Measurements from ENCODE around the gene ACOT4.

The ACOT4 gene

GRCh38 chr14:73606271-73606670, 14.6 kb downstream of the ACOT4 start:
- H3K36me3 ChIP-seq (ENCODE audit: insufficient read depth, low read length): no peaks in the 10 kb centered on the region
- H3K4me1 ChIP-seq (ENCODE audit: insufficient read depth, low read length): no peaks in the 10 kb centered on the region
- H3K9ac ChIP-seq (ENCODE audit: low read depth, low read length): no peak overlapping the region
- 0 out of 2 replicates have a peak, but pooled peaks cover 2% of the 10 kb centered on the region for H3K9me3 ChIP-seq (ENCODE audit: control insufficient read depth, insufficient read depth, low read length)

GRCh38 chr14:73607241-73607640, 15.6 kb downstream of the ACOT4 start:
- no peaks in the 10 kb centered on the region for H3K36me3 ChIP-seq (ENCODE audit: insufficient read depth, low read length)
- H3K9ac ChIP-seq (ENCODE audit: low read depth, low read length): no peak overlapping the region
- 0 out of 2 replicates have a peak, but pooled peaks cover 2% of the 10 kb centered on the region for H3K9me3 ChIP-seq (ENCODE audit: control insufficient read depth, insufficient read depth, low read length)
- no peaks in the 10 kb centered on the region for H3K4me1 ChIP-seq (ENCODE audit: insufficient read depth, low read length)

DNA sequence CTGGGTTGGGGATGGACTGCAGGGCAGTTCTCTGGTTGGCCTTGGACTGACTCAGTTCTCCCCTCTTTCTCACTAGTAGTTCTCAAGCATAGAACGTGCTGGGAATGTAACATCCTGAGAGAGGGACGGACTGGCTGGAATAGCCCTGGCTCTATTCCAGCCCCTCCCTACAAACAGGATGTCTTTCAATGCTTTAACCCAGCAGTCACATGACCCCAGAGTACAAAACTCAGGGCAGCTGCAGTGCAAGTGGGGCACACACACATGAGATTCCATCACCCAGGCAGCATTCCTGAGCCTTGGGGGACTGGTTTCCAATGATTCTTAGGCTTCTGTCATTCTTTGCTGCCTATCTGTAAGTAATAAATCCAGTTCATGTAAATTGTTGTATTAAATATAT, 19.0 kb downstream of the ACOT4 start:
- no peaks in the 10 kb centered on the region for H3K4me1 ChIP-seq (ENCODE audit: insufficient read depth, low read length)

GRCh38 chr14:73612339-73613045, 20.8 kb downstream of the ACOT4 start, which contains the start of gene ACOT6:
ACOT6 (plus strand) TSS chr14:73612517; CDS start chr14:73612572, 55 bp downstream.
- Histone ChIP-seq H3K9me3 (ENCODE audit: control insufficient read depth, insufficient read depth, low read length) (no peaks in the 10 kb centered on the region), H3K9ac (ENCODE audit: low read depth, low read length) (peak within 1 kb of the TSS; percentile 87), H3K4me1 (ENCODE audit: insufficient read depth, low read length) (no peaks in the 10 kb centered on the region), H3K36me3 (ENCODE audit: insufficient read depth, low read length) (no peaks in the 10 kb centered on the region)

More for the DNA sequence above, 19.0 kb downstream of the ACOT4 start:
- Histone ChIP-seq H3K36me3 (ENCODE audit: insufficient read depth, low read length) (no peaks in the 10 kb centered on the region), H3K9me3 (ENCODE audit: control insufficient read depth, insufficient read depth, low read length) (0 out of 2 replicates have a peak, but pooled peaks cover 2% of the 10 kb centered on the region), H3K9ac (ENCODE audit: low read depth, low read length) (no peak overlapping the region)

DNA sequence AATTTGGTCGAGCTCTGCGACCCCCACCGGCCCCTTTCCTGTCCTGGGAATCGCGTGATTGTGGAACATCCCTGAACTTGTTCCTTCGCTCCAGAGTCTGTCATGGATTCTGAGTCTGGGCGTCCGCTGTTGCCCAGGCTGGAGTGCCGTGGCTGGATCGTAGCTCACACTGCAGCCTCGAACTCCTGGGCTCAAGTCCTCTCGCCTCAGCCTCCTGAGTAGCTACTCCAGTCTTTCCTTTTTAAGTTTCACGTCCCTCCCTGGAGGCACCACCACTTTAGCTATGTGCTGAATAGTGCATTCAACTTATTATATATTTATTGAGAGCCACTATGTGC, 21.3 kb downstream of the ACOT4 start:
- H3K9me3 ChIP-seq (ENCODE audit: control insufficient read depth, insufficient read depth, low read length): no peaks in the 10 kb centered on the region
- no peaks in the 10 kb centered on the region for H3K4me1 ChIP-seq (ENCODE audit: insufficient read depth, low read length)
- peak overlapping the region; percentile 87 for H3K9ac ChIP-seq (ENCODE audit: low read depth, low read length)
- no peaks in the 10 kb centered on the region for H3K36me3 ChIP-seq (ENCODE audit: insufficient read depth, low read length)

DNA sequence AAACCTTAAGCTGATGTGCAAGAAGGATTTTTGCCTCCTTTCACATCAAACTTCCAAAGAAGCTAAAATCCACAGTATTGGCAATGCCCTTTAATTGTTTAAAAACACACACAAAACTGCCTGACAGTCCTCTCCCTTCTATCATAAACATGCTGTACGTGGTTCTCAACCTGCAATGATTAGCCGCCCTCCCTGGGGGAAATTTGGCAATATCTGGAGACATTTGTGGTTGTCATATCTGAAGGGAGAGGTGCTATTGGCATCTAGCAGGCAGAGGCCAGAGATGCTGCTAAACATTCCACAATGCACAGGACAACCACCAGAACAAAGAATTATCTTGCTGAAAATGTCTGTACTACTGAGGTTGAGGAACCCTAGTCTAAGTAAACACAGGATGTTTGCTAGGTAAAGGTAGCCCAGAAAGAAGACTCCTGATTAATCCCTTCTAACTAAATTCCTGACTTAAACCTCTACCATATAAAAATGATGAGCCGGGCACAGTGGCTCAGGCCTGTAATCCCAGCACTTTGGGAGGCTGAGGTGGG, 21.8 kb downstream of the ACOT4 start:
- Histone ChIP-seq H3K9me3 (ENCODE audit: control insufficient read depth, insufficient read depth, low read length) (no peaks in the 10 kb centered on the region), H3K36me3 (ENCODE audit: insufficient read depth, low read length) (no peaks in the 10 kb centered on the region), H3K4me1 (ENCODE audit: insufficient read depth, low read length) (no peaks in the 10 kb centered on the region), H3K9ac (ENCODE audit: low read depth, low read length) (no peak overlapping the region)

- H3K9me3 ChIP-seq (ENCODE audit: control insufficient read depth, insufficient read depth, low read length): no peaks in the 10 kb centered on the region
- no peaks in the 10 kb centered on the region for H3K36me3 ChIP-seq (ENCODE audit: insufficient read depth, low read length)
Measured at GRCh38 chr14:73616831-73617230, 25.2 kb downstream of the ACOT4 start.

GRCh38 chr14:73619524-73619923, 27.9 kb downstream of the ACOT4 start:
- Histone ChIP-seq H3K9ac (ENCODE audit: low read depth, low read length) (no peak overlapping the region), H3K4me1 (ENCODE audit: insufficient read depth, low read length) (no peaks in the 10 kb centered on the region), H3K9me3 (ENCODE audit: control insufficient read depth, insufficient read depth, low read length) (peaks cover 2% of the 10 kb centered on the region; the same call in 1 of the 2 replicates), H3K36me3 (ENCODE audit: insufficient read depth, low read length) (no peaks in the 10 kb centered on the region)

More at GRCh38 chr14:73616831-73617230, 25.2 kb downstream of the ACOT4 start:
- H3K4me1 ChIP-seq (ENCODE audit: insufficient read depth, low read length): no peaks in the 10 kb centered on the region
- no peak overlapping the region for H3K9ac ChIP-seq (ENCODE audit: low read depth, low read length)

- Histone ChIP-seq H3K9ac (ENCODE audit: low read depth, low read length) (no peak overlapping the region), H3K4me1 (ENCODE audit: insufficient read depth, low read length) (no peaks in the 10 kb centered on the region), H3K36me3 (ENCODE audit: insufficient read depth, low read length) (no peaks in the 10 kb centered on the region), H3K9me3 (ENCODE audit: control insufficient read depth, insufficient read depth, low read length) (peaks cover 2% of the 10 kb centered on the region)
Measured at GRCh38 chr14:73620268-73620667, 28.6 kb downstream of the ACOT4 start.

- Histone ChIP-seq H3K9me3 (ENCODE audit: control insufficient read depth, insufficient read depth, low read length) (peaks cover 2% of the 10 kb centered on the region), H3K4me1 (ENCODE audit: insufficient read depth, low read length) (no peaks in the 10 kb centered on the region), H3K9ac (ENCODE audit: low read depth, low read length) (no peak overlapping the region), H3K36me3 (ENCODE audit: insufficient read depth, low read length) (no peaks in the 10 kb centered on the region)
Measured at GRCh38 chr14:73623504-73624054, 31.9 kb downstream of the ACOT4 start.

DNA sequence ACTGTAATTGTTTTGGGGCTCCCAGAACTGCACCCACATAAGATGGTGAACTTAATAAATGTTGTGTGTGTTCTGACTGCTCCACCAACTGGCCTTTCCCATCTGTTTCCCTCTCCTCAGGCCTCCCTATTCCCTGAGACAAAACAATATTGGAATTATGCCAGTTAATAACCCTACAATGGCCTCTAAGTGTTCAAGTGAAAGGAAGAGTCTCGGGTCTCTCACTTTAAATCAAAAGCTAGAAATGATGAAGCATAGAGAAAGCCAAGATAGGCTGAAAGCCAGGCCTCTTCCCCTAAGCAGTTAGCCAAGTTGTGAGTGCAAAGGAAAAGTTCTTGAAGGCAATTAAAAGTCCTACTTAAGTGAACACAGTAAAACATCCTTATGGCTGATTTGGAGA, 34.0 kb downstream of the ACOT4 start:
- Histone ChIP-seq H3K4me1 (ENCODE audit: insufficient read depth, low read length) (no peaks in the 10 kb centered on the region), H3K36me3 (ENCODE audit: insufficient read depth, low read length) (no peaks in the 10 kb centered on the region), H3K9me3 (ENCODE audit: control insufficient read depth, insufficient read depth, low read length) (peaks cover 2% of the 10 kb centered on the region), H3K9ac (ENCODE audit: low read depth, low read length) (no peak overlapping the region)

DNA sequence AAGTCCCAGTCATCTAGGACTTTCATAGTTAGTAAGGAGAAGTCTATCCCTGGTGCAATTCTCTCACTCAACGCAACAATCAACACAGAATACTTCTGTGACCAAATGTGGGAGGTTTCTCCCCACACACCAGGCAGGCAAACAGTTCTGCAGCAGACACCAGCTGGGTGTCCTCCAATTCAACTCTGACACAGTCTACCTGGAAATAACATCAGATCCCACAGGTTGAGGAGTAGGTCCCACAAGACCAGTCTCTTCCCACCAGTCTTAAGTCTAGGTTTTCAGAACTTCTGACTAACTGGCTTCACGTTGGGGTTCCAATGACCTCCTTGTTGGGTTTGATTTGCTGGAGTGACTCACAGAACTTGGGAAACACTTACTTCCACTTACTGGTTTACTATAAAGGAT, 35.5 kb downstream of the ACOT4 start:
- Histone ChIP-seq H3K4me1 (ENCODE audit: insufficient read depth, low read length) (no peaks in the 10 kb centered on the region), H3K9me3 (ENCODE audit: control insufficient read depth, insufficient read depth, low read length) (peaks cover 2% of the 10 kb centered on the region), H3K9ac (ENCODE audit: low read depth, low read length) (no peak overlapping the region)

DNA sequence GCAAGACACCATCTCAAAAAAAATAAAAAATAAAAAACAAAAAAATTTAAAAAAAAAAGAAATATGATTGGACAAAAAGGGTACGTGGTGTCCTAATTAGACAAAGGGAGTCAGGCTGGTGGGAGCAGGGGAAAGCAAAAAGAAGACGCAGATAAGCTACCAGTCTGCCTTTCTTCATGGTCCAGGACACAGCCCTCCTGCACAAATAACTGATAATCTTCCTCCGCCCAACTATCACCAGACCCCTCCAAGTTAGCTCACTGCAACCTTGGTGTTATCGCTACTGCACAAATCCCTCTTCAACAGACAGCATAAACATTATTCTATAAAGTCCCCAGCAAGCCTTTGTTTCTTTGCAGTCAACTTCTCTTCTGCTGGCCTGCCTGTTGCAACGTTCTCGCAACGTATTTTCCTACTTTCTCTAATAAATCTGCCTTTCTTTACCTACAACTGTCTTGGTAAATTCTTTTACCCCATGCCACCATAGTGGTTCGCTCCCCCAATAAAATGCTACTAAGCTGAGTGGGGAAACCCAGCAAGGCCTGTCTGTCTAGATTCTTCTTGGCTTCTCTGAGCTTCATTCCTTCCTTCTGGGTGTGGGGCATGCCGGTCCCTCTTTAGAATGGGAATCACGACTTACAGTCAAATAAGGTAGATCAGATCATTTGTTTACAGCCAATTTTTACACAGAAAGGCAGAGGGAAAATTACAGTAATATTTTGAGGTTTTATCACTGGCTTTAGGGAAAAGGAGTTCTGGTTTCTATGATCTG, 38.5 kb downstream of the ACOT4 start:
- Histone ChIP-seq H3K9me3 (ENCODE audit: control insufficient read depth, insufficient read depth, low read length) (no peaks in the 10 kb centered on the region), H3K9ac (ENCODE audit: low read depth, low read length) (no peak overlapping the region), H3K36me3 (ENCODE audit: insufficient read depth, low read length) (no peaks in the 10 kb centered on the region), H3K4me1 (ENCODE audit: insufficient read depth, low read length) (peaks cover 7% of the 10 kb centered on the region)

More for the DNA sequence above, 35.5 kb downstream of the ACOT4 start:
- no peaks in the 10 kb centered on the region for H3K36me3 ChIP-seq (ENCODE audit: insufficient read depth, low read length)

- Histone ChIP-seq H3K4me1 (ENCODE audit: insufficient read depth, low read length) (peaks cover 7% of the 10 kb centered on the region), H3K9ac (ENCODE audit: low read depth, low read length) (peak overlapping the region; percentile 61), H3K9me3 (ENCODE audit: control insufficient read depth, insufficient read depth, low read length) (no peaks in the 10 kb centered on the region), H3K36me3 (ENCODE audit: insufficient read depth, low read length) (no peaks in the 10 kb centered on the region)
Measured at GRCh38 chr14:73633116-73634010, 41.7 kb downstream of the ACOT4 start.

All from ES-I3 (cell line).